HG02571 (cell line): ENCODE data around the gene MAPK4.

ENCODE experiments used
- ATAC-seq: cut with Tn5 transposase; IDR thresholded peaks from one replicate; pipeline ENCODE4 v1.9.1; 2021; ENCODE audit warnings: mild to moderate bottlenecking, moderate library complexity; ENCODE audit not compliant: unreplicated experiment

Gene MAPK4

GRCh38 chr18:50649821-50650220, 89.9 kb downstream of the MAPK4 start:
- ATAC-seq = no peak

DNA sequence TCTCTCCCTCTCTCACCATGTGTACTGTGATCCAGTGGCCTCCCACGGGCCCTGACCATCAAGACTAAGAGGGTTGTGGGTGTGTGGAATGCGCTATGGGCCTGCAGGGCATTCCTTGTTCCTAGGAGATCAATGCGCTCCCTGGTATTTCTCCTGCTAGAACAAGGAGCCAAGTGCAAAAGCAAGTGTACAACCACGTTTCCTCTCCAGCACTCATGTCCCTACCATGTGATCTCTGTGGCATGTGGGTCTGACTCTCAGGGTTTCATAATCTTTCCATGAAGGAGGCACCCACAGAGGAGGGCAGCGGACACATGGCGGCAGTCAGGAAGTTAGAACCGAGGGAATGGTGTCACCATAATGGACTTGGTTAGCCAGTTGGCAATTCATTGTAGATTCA, 91.4 kb downstream of the MAPK4 start:
- no peak for ATAC-seq

GRCh38 chr18:50653402-50654093, 93.7 kb downstream of the MAPK4 start:
- no peak for ATAC-seq

DNA sequence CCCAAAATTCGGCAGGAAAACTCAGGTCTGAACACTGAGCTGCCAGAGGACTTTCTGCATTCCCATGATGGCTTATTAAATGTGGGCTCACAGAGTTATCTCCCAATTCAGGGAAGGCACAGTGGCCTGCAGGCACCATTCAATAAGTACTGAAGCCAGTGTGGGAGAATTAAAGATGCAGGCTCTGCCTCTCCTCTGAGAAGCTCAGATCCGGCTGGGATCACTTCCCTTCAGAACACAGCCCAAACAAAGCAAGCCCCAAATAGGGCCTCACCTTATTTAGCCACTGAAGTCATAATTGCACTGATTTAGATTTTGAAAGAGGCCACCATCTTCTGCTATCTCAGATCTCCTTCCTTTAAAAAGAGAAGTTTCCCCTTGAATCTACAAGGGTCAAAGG, 94.3 kb downstream of the MAPK4 start:
- ATAC-seq = no peak

DNA sequence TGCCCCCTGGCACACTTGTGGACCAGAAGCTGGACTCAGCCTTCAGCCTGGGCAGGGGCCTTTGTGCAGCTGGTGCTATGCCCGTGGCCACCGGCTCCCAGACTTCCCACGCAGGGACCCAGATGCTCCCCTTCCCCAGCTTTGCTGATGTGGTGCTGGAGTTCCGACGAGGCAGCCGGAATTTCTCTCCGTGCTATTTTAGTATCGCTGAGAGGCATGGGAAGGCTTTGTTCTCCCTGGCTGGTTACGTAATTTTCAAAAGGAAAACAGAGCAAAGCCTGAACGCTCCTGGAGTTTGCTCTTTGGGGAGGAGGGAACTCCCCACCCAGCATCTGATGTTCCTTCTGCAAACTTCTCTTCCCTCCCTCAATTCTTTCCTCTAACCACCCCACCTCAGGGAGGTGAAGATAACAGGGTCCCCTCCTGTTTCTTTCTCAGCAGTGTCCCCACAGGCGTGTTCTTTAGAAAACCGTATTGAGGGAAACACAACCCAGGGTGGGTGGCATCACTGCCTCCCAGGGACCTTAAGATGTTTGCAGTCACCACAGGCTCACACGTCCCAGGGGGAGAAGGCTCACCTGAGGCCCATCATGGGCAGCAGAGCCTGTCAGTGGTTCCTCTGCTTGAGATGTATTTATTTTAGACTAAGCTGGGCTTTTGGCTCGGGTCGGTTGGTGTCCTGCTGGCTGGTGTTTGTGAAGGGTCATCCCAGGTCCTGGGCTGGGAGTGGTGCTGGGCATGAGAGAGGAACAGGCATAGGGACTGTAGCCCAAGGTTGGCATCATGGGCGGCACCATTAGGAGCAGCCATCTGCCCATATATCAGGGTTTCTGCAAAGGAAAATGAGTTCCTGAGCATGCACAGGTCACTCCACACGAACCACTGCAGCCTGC, 95.0 kb downstream of the MAPK4 start:
- ATAC-seq = no peak

- ATAC-seq = no peak
Observed at GRCh38 chr18:50656396-50656795, 96.5 kb downstream of the MAPK4 start.

- ATAC-seq = no peak
Observed at GRCh38 chr18:50656841-50657470, 97.1 kb downstream of the MAPK4 start.

DNA sequence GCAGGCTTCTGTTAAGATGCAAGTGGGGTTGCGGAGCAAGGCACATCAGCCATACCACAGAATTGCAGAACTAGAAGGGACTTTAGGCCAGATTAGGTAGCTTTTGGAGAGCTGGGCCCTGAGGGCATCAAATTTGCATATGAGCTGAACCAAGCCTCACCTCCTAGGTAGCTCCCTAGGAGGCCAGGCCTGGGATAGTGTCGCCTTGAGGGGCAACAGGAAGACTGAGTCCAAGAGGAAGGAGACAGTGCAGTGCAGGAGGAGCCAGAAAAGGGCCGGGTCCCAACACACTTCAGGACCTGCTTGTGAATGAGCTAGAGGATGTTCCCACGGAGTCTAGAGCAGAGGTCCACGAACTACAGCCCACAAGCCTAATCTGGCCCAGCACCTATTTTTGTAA, 98.7 kb downstream of the MAPK4 start:
- ATAC-seq = no peak

- ATAC-seq = no peak
Observed at GRCh38 chr18:50659091-50660003, 99.5 kb downstream of the MAPK4 start.

DNA sequence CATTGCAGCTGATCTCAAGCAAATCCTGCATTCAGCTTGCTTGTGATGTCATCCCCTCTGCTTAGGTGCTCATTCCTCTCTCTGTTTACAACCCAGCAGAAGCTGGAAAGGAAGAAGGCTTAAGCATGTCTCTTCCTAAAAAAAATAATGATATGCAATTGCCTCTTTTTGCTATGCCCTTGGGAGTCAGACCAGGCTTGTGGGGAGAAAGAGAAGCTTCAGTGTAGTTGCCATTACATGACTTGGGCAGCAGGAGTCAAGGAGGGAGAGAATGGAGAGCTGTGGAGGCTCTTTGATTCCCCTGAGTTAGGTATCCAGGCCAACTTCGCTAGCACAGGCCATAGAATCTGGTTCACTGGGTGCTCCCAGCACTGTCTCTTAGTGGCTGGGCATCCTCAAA, 101.1 kb downstream of the MAPK4 start:
- ATAC-seq = no peak

DNA sequence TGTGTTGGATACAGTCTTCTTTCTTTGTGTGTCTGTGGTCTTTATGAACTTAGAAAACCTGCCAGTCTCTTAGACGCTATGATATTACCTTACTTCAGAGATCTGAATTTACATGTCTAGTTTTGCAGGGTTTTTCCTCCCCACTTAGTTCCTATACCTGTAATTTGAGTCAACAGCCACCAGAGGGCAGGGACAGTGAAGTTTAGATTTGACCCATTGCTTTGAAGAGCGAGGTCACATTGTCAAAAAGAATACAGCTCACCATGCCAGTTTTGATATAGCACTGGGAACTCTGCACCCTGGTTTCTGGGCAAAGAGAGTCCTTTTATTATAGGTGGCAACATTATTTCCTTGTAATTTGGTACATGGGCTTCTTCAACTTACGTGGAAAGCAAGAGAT, 102.3 kb downstream of the MAPK4 start:
- ATAC-seq = no peak

- no peak for ATAC-seq
Observed at GRCh38 chr18:50662775-50663383, 103.0 kb downstream of the MAPK4 start.

DNA sequence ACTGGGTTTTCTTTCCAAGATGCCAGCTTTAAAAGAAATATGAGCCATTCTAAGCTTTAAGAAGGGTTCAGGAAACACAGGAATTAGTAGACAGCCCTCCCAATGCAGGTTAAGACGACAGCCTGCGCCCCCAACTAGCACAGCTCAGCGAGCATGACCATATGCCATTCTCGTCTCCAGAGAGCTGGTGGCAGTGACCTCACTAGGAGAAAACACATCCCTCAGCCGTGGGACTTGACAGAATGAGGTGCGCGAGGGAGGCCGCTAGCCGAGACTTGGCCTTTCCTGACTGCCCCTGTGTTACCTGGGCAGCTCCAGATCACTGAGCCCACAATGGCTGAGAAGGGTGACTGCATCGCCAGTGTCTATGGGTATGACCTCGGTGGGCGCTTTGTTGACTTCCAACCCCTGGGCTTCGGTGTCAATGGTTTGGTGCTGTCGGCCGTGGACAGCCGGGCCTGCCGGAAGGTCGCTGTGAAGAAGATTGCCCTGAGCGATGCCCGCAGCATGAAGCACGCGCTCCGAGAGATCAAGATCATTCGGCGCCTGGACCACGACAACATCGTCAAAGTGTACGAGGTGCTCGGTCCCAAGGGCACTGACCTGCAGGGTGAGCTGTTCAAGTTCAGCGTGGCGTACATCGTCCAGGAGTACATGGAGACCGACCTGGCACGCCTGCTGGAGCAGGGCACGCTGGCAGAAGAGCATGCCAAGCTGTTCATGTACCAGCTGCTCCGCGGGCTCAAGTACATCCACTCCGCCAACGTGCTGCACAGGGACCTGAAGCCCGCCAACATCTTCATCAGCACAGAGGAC, 103.9 kb downstream of the MAPK4 start:
- ATAC-seq = no peak

DNA sequence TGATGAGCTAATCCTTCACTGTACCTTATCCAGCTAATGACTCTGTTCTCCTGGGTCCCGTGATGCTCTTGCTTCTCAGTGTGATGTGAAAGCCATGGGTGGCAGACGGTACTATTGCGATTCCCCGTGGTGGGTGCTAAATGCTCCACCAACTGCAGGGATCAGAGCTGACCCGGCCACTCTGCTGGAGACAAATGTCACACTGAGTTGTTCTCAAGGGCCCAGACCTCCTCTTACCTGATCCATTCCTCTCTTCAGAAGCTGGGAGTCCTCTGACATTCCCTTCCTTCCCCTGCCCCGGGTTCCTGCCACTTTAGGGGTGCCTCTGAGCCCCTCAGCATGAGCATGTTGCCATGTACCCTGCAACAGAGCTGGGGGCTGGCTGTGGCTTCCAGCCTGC, 105.1 kb downstream of the MAPK4 start:
- no peak for ATAC-seq

DNA sequence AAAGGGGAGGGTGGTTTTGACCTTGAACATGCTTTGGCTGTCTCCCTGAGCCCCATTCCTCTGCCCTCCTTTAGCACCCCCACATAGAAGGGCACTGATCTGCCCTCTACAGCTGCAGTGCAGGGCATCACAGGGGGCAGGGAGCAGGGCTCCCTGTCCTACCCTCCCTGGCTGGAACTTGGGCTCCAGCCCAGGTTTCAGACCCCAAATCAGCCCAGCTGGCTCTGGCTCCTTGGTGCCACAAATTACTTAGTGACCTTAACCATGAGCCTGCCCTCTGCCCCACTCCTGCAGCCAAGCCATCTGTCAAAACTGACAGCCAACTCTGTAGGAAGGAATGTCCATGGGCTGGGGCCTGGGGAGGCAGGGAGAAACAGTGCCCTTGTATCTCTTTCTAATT, 105.6 kb downstream of the MAPK4 start:
- ATAC-seq = no peak

GRCh38 chr18:50666536-50666935, 106.6 kb downstream of the MAPK4 start:
- ATAC-seq = no peak

- ATAC-seq = no peak
Observed at GRCh38 chr18:50671376-50671775, 111.5 kb downstream of the MAPK4 start.

GRCh38 chr18:50674307-50674980, 114.6 kb downstream of the MAPK4 start:
- ATAC-seq = no peak

GRCh38 chr18:50675043-50675442, 115.2 kb downstream of the MAPK4 start:
- no peak for ATAC-seq
